ENCODE results near the gene OR51V1. TPM values are rescaled to one million over a fixed set of nuclear protein-coding genes. Genes with fewer than 3 reads are reported as not detected.

The OR51V1 gene
- total and polyA plus RNA-seq, 8 donors, result not detected

GRCh38 chr11:5238486-5238885 lies 38.0 kb upstream of the OR51V1 start:
- 29 to 46% (median 37%) methylated on average over 2 of the region's 2 CpGs for WGBS, 5 donors
- Histone ChIP-seq H3K4me3 (no peak overlapping the region), H3K36me3 (no peaks in the 10 kb centered on the region), H3K4me1 (no peaks in the 10 kb centered on the region), H3K9me3 (no peaks in the 10 kb centered on the region), H3K27me3 (no peaks in the 10 kb centered on the region), H3K27ac (no peak overlapping the region)
- TF ChIP-seq EP300 (IDR thresholded peaks at IDR 0.05), result no peak
- no peak for TF ChIP-seq POLR2A (IDR thresholded peaks at IDR 0.05)
- no peak for TF ChIP-seq POLR2AphosphoS5 (IDR thresholded peaks at IDR 0.05)
- no peak for TF ChIP-seq CTCF (IDR thresholded peaks at IDR 0.05)
- DNase-seq, result no peak
- intact Hi-C loops (cut with DNase I; ENCODE audit: low total_unique reads), result no loop called here

- no peak overlapping the region for H3K4me3 ChIP-seq
- no peak overlapping the region for H3K27ac ChIP-seq
- WGBS, 5 donors, result 42 to 95% (median 77%) methylated on average over 2 of the region's 2 CpGs
- no peaks in the 10 kb centered on the region for H3K27me3 ChIP-seq
- H3K36me3 ChIP-seq, result no peaks in the 10 kb centered on the region
- intact Hi-C loops (cut with DNase I; ENCODE audit: low total_unique reads), result no loop called here
- H3K4me1 ChIP-seq, result no peaks in the 10 kb centered on the region
- H3K9me3 ChIP-seq, result no peaks in the 10 kb centered on the region
- DNase-seq, result no peak
- no peak for TF ChIP-seq POLR2A (IDR thresholded peaks at IDR 0.05)
- no peak for TF ChIP-seq EP300 (IDR thresholded peaks at IDR 0.05)
- no peak for TF ChIP-seq CTCF (IDR thresholded peaks at IDR 0.05)
- no peak for TF ChIP-seq POLR2AphosphoS5 (IDR thresholded peaks at IDR 0.05)
These were observed 36.9 kb upstream of the OR51V1 start for GRCh38 chr11:5237420-5237819.

- Histone ChIP-seq H3K9me3 (no peaks in the 10 kb centered on the region), H3K4me3 (no peak overlapping the region), H3K36me3 (no peaks in the 10 kb centered on the region), H3K27me3 (no peaks in the 10 kb centered on the region), H3K4me1 (no peaks in the 10 kb centered on the region), H3K27ac (no peak overlapping the region)
- intact Hi-C loops (cut with DNase I; ENCODE audit: low total_unique reads), result no loop called here
- no peak for DNase-seq
- WGBS, 5 donors, result 82 to 89% (median 88%) methylated on average over 5 of the region's 5 CpGs
- TF ChIP-seq EP300 (IDR thresholded peaks at IDR 0.05) (no peak), POLR2A (IDR thresholded peaks at IDR 0.05) (no peak), CTCF (IDR thresholded peaks at IDR 0.05) (no peak)
These were observed 35.0 kb upstream of the OR51V1 start for GRCh38 chr11:5235364-5236095.

- no peak for DNase-seq
- H3K4me1 ChIP-seq, result no peaks in the 10 kb centered on the region
- H3K27me3 ChIP-seq, result no peaks in the 10 kb centered on the region
- no peak within 1 kb of the TSS for H3K4me3 ChIP-seq
- no peak for TF ChIP-seq POLR2A (IDR thresholded peaks at IDR 0.05)
- no peak for TF ChIP-seq POLR2AphosphoS5 (IDR thresholded peaks at IDR 0.05)
- no peak for TF ChIP-seq EP300 (IDR thresholded peaks at IDR 0.05)
- TF ChIP-seq CTCF (IDR thresholded peaks at IDR 0.05), result no peak
- WGBS, 5 donors, result 10 to 30% (median 25%) methylated on average over 2 of the region's 2 CpGs
- intact Hi-C loops (cut with DNase I; ENCODE audit: low total_unique reads), result no loop called here
- H3K36me3 ChIP-seq, result no peaks in the 10 kb centered on the region
- H3K27ac ChIP-seq, result no peak within 1 kb of the TSS
- no peaks in the 10 kb centered on the region for H3K9me3 ChIP-seq
These were observed 33.9 kb upstream of the OR51V1 start, which contains the start of gene HBD for GRCh38 chr11:5234381-5234834. HBD (minus strand) TSS chr11:5234483; CDS start chr11:5234433, 50 bp downstream.
